ENCODE results near the gene SUCNR1.
A peak's percentile ranks its signal among the peaks of the same experiment; 100 is the strongest.
"Not testable (repeated sequence)": the region's sequence is repeated elsewhere in the genome, so short reads cannot be mapped to it uniquely, and the experiment has no call there.

The SUCNR1 gene, protein sequence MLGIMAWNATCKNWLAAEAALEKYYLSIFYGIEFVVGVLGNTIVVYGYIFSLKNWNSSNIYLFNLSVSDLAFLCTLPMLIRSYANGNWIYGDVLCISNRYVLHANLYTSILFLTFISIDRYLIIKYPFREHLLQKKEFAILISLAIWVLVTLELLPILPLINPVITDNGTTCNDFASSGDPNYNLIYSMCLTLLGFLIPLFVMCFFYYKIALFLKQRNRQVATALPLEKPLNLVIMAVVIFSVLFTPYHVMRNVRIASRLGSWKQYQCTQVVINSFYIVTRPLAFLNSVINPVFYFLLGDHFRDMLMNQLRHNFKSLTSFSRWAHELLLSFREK

DNA sequence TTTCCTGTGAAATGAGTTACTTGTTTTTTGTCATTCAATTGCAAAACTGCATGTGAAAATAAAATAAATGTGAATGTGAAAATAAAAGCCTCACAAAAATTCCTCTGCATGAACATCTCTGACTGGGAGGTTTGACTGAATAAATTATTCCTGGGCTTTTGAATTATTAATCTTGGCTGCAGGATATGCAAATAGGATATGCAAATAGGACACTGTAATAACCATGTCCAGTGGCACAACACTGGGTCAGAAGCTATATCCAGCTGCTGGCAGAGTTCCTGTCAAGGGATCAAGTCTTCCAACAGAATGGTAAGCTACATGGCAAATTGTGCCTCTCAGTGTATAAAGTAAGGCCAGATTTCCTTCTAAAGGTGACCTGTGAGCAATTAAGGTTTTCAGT lies at the start of gene SUCNR1:
SUCNR1 (plus strand) TSS at position 246 of the 400 bp plus-strand sequence. CDS start 6,250 bp downstream, outside the sequence.
- DNase-seq, result no peak

DNA sequence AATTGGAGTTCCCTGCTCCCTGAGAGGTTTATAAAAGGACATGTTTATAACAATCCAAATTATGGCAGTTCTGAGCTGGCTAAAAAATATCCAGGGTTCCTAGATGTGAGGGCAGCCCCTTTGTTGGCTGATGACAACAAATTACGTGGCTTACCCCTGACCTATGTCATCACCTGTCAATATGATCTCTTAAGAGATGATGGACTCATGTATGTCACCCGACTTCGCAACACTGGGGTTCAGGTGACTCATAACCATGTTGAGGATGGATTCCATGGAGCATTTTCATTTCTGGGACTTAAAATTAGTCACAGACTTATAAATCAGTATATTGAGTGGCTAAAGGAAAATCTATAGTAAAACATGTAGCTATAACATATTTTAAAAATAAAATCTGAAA lies 45.6 kb upstream of the SUCNR1 start:
- no peak for DNase-seq

DNA sequence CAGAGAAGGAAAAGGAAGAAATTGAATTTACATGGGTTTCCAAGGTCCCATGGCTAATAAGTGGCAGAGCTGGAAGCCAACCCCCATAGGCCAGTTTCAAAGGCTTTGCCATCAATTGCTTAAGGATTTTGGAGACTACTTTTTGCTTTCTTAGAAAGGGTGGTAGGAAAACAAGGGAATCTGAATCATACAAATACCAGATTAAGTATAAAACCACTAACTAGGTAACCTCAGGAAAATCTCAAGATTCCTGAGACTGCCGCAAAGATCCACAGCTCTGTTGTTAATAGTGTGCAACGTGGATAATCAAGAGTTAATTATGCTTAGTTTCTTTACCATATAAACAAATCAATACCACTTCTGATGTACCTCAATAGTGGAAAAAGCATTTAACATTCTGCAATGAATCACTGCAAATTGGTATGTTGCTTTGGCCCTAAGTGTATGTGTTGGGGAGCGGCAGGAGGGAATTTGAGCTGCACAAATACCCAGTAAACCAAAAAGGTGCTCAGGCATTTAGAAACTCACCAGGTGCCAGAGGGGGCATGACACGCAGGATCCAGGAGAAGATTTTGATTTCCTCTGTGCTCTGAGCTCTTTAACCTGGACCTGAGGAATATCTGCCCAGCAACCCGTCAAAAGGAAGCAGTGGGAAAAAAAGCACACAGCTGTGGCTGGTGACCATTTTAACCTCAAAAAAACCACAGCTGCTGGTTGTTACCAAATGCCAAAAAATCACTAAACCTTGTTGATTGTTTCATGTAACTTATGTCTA lies 37.5 kb upstream of the SUCNR1 start:
- peak; percentile 29 for DNase-seq

DNA sequence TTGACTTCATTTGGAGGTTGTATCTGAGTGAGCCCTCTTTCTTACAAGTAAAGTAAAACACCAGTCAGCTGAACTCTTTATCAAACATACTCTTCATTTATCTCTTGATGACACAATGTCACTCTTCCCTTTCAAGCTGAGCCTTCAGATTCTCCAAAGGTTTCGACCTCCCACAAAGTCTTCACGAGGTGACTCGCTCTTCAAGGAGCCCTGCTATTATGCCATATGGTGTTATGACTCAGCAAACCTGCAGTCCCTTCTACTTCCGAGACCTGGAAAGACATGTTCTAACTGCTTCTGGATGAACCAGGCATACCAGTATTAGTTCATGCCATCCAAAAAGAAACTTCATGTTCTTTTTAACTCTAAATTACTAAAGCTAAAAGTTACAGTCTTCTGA lies 36.4 kb upstream of the SUCNR1 start:
- DNase-seq, result no peak

DNA sequence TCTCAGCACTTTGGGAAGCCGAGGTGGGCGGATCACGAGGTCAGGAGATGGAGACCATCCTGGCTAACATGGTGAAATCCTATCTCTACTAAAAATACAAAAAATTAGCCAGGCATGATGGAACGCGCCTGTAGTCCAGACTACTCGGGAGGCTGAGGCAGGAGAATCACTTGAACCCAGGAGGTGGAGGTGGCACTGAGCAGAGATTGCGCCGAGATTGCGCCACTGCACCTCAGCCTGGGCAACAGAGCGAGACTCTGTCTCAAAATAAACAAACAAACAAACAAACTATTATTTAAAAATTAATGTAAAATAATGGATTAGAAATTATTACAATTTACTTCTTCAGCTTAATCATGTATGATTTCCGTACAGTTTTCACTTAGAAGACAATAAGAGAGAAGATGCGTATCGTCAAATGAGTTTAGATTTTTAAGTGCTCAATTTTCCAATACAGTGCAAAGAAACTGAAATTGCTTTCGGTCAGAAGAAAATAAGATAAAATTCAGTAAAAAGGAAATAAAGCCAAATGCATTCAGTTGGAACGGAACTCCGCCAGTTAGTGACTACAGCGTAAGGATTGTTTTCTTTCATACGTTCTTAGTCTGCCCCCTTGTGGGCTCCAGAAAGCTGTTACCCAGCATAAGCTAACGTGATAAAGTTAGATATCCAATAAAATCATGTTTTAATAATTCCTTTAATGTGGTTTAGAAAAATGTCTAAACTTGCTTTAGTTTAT lies 34.7 kb upstream of the SUCNR1 start:
- peak; percentile 70 for DNase-seq

DNA sequence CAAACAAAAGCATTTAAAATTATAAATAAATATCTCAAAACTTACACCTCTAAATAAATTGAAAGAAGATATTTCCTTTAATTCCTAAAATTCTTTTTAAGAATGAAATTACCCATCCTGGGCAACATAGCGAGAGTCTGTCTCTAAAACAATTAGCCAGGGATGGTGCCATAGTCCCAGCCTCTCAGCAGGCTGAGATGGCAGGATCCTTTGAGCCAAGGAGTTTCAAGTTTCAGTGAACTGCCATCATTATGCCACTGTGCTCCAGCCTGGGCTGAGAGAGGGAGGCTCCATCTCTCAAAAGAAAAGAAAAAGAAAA lies 34.2 kb upstream of the SUCNR1 start:
- no peak for DNase-seq

DNA sequence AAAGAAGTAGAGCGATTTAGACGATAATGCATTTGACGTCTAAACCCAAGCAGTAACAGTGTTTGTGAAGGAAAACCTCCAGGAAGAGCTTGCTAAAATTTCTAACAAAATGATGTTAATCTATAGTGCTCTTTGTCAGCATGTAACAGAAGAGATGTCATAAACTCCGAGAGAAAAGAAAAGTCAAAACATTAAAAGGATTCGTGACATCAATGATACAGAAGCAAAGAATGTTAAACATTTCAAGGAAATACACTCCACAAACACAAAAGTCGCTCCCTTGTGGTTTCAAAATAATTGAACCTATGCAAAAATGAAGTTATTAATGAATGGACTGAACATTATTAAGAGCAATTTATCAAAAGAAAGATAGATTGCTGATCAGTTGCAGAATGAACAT lies 31.6 kb upstream of the SUCNR1 start:
- DNase-seq, result no peak

DNA sequence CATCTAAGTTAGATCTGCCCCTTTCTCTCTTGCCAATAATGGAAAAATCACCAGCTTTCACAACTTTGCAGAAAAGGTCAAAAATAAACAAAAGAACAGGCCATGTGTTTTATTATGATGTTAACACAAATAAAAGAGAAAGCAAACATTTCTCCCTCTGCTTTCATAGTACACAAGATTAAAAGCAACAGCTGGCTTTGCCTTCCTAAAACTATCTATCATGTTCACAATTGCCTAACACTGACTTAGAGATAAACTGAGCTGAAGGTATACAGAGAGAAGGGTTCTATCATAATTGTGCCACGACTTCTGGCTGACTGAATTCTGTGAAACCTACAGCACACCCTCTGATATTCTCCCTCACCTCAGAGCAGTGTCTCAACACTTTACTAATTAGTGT lies 30.2 kb upstream of the SUCNR1 start:
- DNase-seq, result no peak

DNA sequence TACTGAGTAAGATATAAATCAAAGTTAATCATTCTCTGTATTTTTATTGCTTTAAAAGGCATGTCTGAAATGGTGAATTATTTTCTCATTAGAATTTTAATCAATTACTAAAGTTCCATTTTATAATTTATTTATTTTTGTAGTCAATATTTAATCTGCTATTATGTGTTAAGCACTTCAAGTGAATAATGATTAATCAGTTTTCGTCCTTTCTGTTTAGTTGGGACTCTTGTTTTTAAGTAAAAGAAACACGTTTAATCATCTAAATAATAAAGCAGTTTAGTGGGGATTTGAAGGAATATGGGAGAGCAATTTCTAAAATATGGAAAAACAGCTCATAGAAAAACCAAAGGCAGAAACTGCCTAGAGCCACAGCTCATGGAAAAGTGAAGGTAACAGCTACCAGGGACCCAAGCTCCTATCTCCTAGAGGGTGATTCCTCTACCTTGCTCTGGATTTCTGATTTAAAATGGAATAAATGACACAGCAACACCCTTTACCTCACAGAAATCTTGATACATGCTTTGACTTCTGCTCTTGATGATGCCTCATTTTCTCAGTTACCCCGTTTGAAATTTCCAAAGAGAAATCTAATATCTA lies 28.0 kb upstream of the SUCNR1 start:
- no peak for DNase-seq

DNA sequence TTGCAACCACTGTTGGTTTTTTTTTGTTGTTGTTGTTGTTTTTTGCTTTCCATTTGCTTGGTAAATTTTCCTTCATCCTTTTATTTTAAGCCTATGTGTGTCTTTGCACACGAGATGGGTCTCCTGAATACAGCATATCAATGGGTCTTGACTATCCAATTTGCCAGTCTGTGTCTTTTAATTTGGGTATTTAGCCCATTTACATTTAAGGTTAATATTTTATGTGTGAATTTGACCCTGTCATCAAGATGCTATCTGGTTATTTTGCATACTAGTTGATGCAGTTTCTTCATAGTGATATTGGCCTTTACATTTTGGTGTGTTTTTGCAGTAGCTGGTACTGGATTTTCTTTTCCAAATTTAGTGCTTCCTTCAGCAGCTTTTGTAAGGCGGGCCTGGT lies 23.4 kb upstream of the SUCNR1 start:
- not testable (repeated sequence) for DNase-seq

DNA sequence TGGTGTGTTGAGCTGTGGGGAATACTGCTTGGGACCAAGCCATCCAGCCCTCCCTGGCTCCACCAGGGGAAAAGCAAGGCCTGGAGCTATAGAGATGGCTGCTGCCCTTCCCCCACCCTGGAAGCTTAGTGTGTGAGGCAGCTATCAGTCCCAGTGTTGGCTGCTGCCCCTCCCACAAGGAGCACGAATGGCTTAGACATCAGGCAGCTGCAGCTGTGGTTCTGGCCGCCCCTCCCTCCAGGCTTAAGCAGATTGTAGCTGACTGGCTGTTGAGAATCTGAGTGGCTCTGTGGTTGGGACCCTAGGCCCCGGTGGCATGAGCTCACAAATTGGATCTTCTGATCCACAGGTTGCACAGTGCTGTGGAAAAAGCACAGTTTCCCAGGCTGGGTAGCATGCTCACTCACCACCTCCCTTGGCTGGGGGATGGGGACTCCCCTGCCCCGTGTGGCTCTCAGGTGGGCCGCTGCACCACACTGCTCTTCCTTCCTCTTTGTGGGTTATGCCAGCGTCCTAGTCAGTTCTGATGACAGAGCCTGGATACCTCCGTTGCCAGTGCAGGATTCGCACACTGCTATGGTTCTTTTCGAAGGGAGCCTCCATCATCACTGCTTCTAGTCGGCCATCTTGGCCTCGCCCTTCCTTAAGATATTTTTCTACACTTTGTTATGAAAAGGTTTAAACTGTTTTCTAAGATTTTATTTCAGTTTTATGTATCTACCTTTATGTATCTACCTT lies 21.2 kb upstream of the SUCNR1 start:
- peak; percentile 24 for DNase-seq

DNA sequence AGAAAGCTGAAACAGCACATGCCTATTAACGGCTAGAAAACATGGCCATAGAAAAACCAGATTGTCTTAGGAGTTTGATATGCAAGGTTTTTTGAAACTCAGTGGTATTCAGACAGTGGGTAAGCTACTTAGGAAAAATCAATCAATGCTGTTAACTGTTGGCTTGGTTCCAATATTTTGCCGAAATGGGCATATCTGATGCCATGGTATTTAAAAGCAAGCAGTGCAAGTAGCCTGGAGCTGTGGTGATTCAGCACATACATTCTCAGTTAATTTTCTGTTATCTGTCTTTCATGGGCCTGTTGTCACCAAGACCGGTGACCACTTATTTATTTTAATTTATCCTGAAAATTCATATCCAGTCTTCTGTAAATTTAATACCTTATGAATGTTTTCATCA lies 17.3 kb upstream of the SUCNR1 start:
- DNase-seq, result no peak

DNA sequence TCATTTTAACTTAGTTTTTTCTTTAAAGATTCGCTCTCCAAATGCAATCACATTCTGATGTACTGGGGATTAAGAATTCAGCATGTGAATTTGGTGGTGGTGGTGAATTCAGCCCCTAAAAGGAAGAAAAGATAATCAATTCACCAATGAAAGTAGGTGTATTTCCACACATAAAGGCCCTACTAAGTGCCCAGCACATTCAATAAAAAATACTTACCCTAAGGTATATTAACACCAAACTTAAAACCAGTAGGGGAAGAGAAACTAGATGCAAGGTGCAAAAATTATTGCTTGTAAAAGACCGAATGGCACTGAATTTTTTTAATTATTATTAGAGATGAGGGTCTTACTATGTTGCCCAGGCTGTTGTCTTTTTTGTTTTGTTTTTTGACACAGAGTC lies 16.8 kb upstream of the SUCNR1 start:
- DNase-seq, result no peak

DNA sequence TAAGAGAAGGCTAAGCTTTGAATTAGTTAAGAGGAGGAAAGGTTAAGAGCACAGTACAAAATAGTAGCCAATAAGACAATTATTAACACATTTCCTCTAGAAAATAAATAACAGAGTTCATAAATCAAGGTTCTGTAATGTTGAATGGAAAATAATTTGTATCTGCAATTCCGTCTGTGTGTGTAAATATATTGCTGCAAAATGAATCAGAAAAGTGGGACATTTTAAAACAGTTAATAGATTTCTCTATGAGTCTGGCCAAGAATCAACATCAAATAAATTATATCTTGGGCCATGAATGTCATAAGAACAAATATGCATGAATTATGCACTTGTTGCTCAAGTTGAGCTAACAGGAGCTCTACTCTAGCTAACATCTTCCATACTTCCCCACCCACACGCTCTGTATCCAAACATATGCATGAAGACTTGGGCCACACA lies 14.2 kb upstream of the SUCNR1 start:
- no peak for DNase-seq

DNA sequence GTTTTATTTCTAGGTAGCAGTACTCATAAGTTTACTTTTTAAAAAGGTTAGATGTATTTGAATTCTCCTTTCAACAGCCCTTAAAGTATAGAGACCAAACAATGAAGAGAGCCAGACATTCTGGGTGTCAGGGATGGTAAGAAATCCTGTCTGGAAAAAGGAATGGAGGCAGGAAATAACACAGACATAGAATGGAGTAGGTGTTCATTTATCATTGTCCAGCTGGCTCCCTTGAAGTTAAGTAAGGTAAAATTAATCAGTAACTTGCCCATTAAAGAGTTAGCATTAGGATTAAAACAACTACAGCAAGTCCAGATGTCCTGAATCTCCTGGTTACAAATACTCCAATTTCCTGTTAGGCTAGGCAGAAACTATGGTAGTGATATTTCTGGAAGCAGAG lies 13.5 kb upstream of the SUCNR1 start:
- no peak for DNase-seq

DNA sequence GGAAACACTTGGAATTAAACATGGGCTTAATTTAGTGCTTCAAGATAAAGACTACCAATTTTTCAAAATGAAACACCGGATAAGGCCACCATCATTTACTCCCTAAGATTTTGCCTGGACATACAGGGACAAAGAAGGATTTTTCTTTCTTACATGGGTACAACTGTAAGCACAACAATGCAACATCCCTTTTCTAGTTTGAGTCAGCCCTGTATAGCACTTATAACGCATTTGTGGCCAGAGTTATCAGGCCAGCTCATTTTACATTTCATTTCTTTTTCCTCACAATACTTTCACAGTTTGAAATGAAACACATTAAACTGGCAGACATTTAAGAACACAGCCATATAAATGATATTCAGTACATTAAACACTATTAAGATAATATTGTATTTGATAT lies 9.8 kb upstream of the SUCNR1 start:
- no peak for DNase-seq

DNA sequence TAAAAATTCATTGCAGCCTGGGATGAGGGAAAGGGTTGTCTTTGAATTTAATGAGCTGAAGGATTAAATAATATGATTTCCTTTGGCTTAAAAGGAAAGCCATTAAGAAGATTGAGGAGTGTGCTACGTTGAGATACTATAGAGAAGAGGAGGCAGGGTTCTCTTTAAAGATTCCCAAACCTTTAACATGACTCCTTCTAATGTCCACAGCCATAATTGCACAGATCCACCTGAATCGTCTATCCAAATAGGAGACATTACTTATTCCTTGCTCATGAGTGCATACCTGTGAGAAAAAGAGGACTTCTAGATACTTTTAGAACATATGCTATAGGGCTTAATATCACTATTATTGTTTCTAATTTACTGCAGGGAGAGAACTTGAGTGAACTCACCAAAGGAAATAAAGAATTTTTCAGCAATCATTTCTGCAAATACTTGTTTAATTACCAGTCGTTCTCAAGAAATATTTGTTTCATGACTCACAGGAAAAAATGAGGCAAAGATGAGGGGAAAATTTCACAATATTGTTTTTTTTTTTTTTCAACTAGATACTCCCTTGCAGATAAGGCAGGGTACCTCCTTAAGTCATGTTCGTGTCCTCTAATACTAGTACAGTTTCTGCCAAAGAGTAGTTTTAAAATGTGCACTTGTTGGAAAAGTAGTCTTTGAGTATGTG lies 8.9 kb upstream of the SUCNR1 start:
- DNase-seq, result no peak

DNA sequence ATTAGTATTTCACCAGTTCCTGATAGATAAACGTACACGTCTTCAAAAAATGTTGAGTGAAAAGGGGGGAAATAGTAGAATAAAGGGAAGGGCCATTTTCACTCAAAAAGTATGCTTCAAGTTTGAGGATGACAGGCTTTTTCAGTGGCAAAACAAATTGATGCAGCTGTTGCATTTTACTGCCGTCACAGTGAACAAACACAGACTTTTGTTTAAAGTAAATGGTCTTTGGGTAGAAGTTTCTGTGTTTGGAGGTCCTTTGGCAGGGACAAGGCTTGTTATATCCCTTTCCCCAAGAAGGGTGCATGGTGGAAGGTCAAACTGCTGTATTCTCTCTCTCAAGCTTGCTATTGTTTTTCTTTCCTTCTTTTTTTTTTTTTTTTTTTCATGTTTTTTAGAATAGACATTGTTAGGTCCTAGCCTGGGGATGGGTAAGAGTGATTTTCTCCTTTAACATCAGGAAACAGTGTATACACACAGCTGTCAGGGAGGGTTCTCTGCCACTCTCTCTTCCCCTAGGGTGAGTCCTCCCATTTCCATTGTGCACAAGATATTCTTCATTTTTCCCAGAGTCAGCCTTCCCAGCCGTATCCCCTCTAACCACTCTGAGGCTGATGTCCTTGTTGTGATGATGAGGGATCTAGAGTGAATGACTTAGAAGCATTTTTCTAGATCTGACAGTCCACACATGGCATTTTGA lies 6.6 kb upstream of the SUCNR1 start:
- DNase-seq, result no peak

DNA sequence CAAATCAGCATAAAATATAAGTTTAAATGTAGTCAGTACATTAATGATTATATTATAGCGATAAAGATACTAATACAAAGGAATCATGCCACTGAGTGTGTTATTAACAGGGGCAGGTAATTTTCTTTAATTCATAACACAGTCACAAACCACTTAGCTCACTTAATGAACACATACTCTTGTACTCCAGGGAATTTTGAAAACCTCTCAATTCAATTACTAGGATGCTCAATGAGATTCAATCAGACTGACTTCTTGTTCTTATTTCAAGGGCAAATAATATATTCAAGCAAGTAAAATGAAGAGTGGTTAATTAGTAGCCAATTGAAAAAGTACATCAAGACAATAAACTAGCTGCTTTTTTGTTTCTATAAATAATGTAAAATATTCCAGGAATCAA lies 5.8 kb upstream of the SUCNR1 start:
- DNase-seq, result no peak

DNA sequence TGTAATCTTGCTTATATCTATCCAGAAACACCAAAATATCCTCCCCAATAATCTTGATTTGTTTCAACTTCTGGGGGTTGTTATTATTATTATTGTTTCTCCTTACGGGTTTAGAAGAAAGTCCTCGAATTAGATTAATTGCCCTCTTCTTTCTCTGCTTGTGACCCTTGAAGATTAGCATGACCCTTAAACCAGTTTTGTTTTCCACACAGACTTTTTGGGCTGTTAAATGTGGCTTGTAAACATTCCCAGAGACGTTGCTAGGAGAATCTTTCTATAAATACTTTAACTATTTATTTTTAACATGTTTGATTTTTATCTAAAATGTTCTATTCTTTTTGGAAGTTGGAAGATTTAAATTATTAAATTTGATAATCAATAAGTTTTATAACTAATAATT lies 4.3 kb upstream of the SUCNR1 start:
- DNase-seq, result no peak

Data from femur (tissue), 1 donor.